Adrenal gland (tissue), 5 donors: Measurements from ENCODE around the gene AP1S1.
"Not testable (repeated sequence)": the region's sequence is repeated elsewhere in the genome, so short reads cannot be mapped to it uniquely, and the experiment has no call there.

Experiments
- CTCF ChIP-seq, 6 experiments: fragments of 450-650 bp in 4 of 6; fragments of 200-600 bp in 2 of 6; sonication (generic) in 1 of 6; IDR thresholded peaks; 1 replicate in 5 of 6; 2 replicates in 1 of 6; pipeline versions ENCODE4 v1.5.1 to v1.8.0; 2016 to 2021; ENCODE audit warnings: antibody characterized with exemption in 6 of 6, mild to moderate bottlenecking in 2 of 6, moderate library complexity in 1 of 6
- POLR2A ChIP-seq, 2 donors: fragments of 450-650 bp; IDR thresholded peaks; one replicate each; pipeline ENCODE4 v1.6.1; 2017; ENCODE audit warnings: antibody characterized with exemption in 2 of 2, mild to moderate bottlenecking in 2 of 2, moderate library complexity in 1 of 2
- donor health status: DM: no; HTN: no; CAD: no.

GRCh38 chr7:101121631-101121990 lies 32.7 kb upstream of the AP1S1 start:
- not testable (repeated sequence) for TF ChIP-seq POLR2A, CTCF (IDR thresholded peaks at IDR 0.05)
